PC-3 (cell line): ENCODE data around the gene SMC6. TPM values are rescaled to one million over a fixed set of nuclear protein-coding genes. Genes with fewer than 3 reads are reported as not detected.

ENCODE experiments used
- ATAC-seq: fragments of 200-7000 bp; cut with Tn5 transposase; 2 replicates; pipeline ENCODE4 v1.9.1; 2020; ENCODE audit warnings: mild to moderate bottlenecking, moderate library complexity
- BruUV-seq: library from RNA; stranded (reverse); fragments of 400-500 nt; replicated peaks from 2 replicates; lab custom pipeline; 2021; lab: Mats Ljungman, UMichigan
- CTCF ChIA-PET: fragments of 300-600 bp; sonication (Branson Sonifier 250); formaldehyde crosslinking; loops from one replicate; lab custom pipeline; 2022; ENCODE audit warnings: antibody characterized with exemption; lab: Charles Lee
- POLR2A ChIA-PET: fragments of 300-600 bp; sonication (Branson Sonifier 250); formaldehyde crosslinking; loops from one replicate; lab custom pipeline; 2022; ENCODE audit warnings: antibody characterized with exemption; ENCODE audit not compliant: unreplicated experiment; lab: Charles Lee
- DNase-seq: peaks from one replicate; pipeline ENCODE4 v3.0.0-alpha.2; 2015
- H2AFZ ChIP-seq: fragments of 300-600 bp; sonication (generic); 2 replicates; pipeline ENCODE4 v1.6.0; 2016; ENCODE audit warnings: antibody characterized with exemption, low read length
- H3F3A ChIP-seq: fragments of 300-600 bp; sonication (generic); one replicate; pipeline ENCODE4 v1.6.0; 2017; ENCODE audit warnings: antibody characterized with exemption, low read length, control low read depth, mild to moderate bottlenecking; ENCODE audit not compliant: unreplicated experiment
- H3K27ac ChIP-seq: fragments of 300-600 bp; sonication (generic); 2 replicates; pipeline ENCODE4 v1.5.1; 2016; ENCODE audit warnings: mild to moderate bottlenecking, low read length
- H3K27me3 ChIP-seq: fragments of 300-600 bp; sonication (generic); 2 replicates; pipeline ENCODE4 v1.6.1; 2016; ENCODE audit warnings: low read length, mixed read lengths
- H3K36me3 ChIP-seq: fragments of 300-600 bp; sonication (generic); 2 replicates; pipeline ENCODE4 v1.6.1; 2016; ENCODE audit warnings: low read depth, mixed run types, low read length, mixed read lengths
- H3K4me1 ChIP-seq: fragments of 300-600 bp; sonication (generic); 2 replicates; pipeline ENCODE4 v1.5.1; 2016; ENCODE audit warnings: low read length; ENCODE audit not compliant: insufficient read depth
- H3K4me2 ChIP-seq: fragments of 300-600 bp; sonication (generic); 2 replicates; pipeline ENCODE4 v1.6.0; 2016; ENCODE audit warnings: low read length
- H3K4me3 ChIP-seq: fragments of 300-600 bp; sonication (generic); 2 replicates; pipeline ENCODE4 v1.5.1; 2016; ENCODE audit warnings: mild to moderate bottlenecking, low read length, mixed read lengths
- H3K79me2 ChIP-seq: fragments of 300-600 bp; sonication (generic); 2 replicates; pipeline ENCODE4 v1.6.1; 2017; ENCODE audit warnings: low read length, mixed read lengths
- H3K9ac ChIP-seq: fragments of 300-600 bp; sonication (generic); 2 replicates; pipeline ENCODE4 v1.6.0; 2016; ENCODE audit warnings: mild to moderate bottlenecking, low read length
- H3K9me2 ChIP-seq: fragments of 300-600 bp; sonication (generic); replicated peaks from 2 replicates; pipeline ENCODE4 v1.6.1; 2016; ENCODE audit warnings: mixed run types, low read length, mixed read lengths
- H3K9me3 ChIP-seq: fragments of 300-600 bp; sonication (generic); 2 replicates; pipeline ENCODE4 v1.6.1; 2016; ENCODE audit warnings: low read length, mixed read lengths
- H4K20me1 ChIP-seq: fragments of 300-600 bp; sonication (generic); 2 replicates; pipeline ENCODE4 v1.6.1; 2016; ENCODE audit warnings: low read length, mixed read lengths
- EZH2 ChIP-seq: fragments of 300-600 bp; sonication (generic); IDR thresholded peaks from one replicate; pipeline ENCODE4 v1.6.1; 2017; ENCODE audit warnings: antibody characterized with exemption, mild to moderate bottlenecking, low read length; ENCODE audit not compliant: unreplicated experiment
- EZH2phosphoT487 ChIP-seq: fragments of 300-600 bp; sonication (generic); IDR thresholded peaks from 2 replicates; pipeline ENCODE4 v1.6.1; 2018; ENCODE audit warnings: mild to moderate bottlenecking, antibody characterized with exemption, low read length, borderline replicate concordance
- intact Hi-C: fragments of 100-400 bp; cut with micrococcal nuclease; formaldehyde crosslinking; loops from 2 replicates; pipeline ENCODE4 v1.9.0; 2023
- total RNA-seq: library from RNA; depleted of rRNA; stranded (reverse); fragments of >200 nt; gene quantifications from 2 replicates; pipeline ENCODE4 v1.2.3, GENCODE V29; 2014
- TF ChIP-seq, protein P1 (sequence below): fragments of 300-600 bp; sonication (generic); conservative IDR thresholded peaks from 2 replicates; pipeline ENCODE4 v1.5.1; 2017; ENCODE audit warnings: antibody characterized with exemption, low read depth, mild to moderate bottlenecking, low read length

Gene SMC6
- total RNA-seq, 1 experiment from 2014 or later = 15.6 TPM

- H3K27ac ChIP-seq = peak overlapping the region; percentile 56
- peaks cover 7% of the 10 kb centered on the region; the same call in 1 of the 2 replicates for H3K4me1 ChIP-seq
- H3F3A ChIP-seq = no peaks in the 10 kb centered on the region
- POLR2A ChIA-PET = no interaction called here
- no TSS peak for BruUV-seq
- TF ChIP-seq, protein P1, sequence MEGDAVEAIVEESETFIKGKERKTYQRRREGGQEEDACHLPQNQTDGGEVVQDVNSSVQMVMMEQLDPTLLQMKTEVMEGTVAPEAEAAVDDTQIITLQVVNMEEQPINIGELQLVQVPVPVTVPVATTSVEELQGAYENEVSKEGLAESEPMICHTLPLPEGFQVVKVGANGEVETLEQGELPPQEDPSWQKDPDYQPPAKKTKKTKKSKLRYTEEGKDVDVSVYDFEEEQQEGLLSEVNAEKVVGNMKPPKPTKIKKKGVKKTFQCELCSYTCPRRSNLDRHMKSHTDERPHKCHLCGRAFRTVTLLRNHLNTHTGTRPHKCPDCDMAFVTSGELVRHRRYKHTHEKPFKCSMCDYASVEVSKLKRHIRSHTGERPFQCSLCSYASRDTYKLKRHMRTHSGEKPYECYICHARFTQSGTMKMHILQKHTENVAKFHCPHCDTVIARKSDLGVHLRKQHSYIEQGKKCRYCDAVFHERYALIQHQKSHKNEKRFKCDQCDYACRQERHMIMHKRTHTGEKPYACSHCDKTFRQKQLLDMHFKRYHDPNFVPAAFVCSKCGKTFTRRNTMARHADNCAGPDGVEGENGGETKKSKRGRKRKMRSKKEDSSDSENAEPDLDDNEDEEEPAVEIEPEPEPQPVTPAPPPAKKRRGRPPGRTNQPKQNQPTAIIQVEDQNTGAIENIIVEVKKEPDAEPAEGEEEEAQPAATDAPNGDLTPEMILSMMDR = no peak
- no peak for TF ChIP-seq EZH2
- TF ChIP-seq EZH2phosphoT487 = no peak
- H4K20me1 ChIP-seq = no peaks in the 10 kb centered on the region
- no peaks in the 10 kb centered on the region for H3K79me2 ChIP-seq
- no peak overlapping the region for H2AFZ ChIP-seq
- H3K9me3 ChIP-seq = no peaks in the 10 kb centered on the region
- intact Hi-C loops = no loop called here
- peaks cover 16% of the 10 kb centered on the region; the same call in 1 of the 2 replicates for H3K36me3 ChIP-seq
- no peaks in the 10 kb centered on the region for H3K27me3 ChIP-seq
- no peak overlapping the region for H3K9ac ChIP-seq
- ATAC-seq = peak; percentile 46; the same call in 1 of the 2 replicates
- H3K9me2 ChIP-seq = no peaks in the 10 kb centered on the region
- CTCF ChIA-PET = interaction anchor here (0.6 kb wide), 1 partner anchor 15 kb away, joined by 3 read pairs; no protein-coding TSS in a partner anchor
- H3K4me3 ChIP-seq = no peak overlapping the region
- peak; percentile 15 for DNase-seq
- H3K4me2 ChIP-seq = no peak overlapping the region
Observed at GRCh38 chr2:17736989-17737388, 16.6 kb downstream of the SMC6 start.

DNA sequence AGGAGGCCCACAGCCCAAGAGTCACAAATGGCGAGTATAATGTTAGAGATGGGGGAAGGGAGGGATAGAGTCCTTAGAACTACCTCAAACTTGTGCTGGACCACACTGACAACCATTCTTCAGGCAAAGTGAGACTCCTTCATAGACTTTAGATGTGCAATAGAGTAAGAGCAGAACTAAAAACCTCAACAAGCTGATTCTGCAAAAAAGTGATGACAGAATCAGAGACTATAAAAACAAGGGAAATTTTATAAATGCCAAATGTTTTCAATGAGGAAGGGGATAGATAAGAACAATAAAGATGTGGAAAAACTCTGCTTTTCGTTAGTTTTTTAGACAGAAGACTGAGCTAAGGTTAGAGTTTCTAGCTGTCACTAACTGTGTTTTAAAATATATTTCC is 17.7 kb downstream of the SMC6 start:
- no peaks in the 10 kb centered on the region for H3K27me3 ChIP-seq
- H3K9me2 ChIP-seq = no peaks in the 10 kb centered on the region
- H3K4me1 ChIP-seq = peaks cover 7% of the 10 kb centered on the region; the same call in 1 of the 2 replicates
- DNase-seq = no peak
- H4K20me1 ChIP-seq = no peaks in the 10 kb centered on the region
- no peak overlapping the region for H3K4me2 ChIP-seq
- H3K4me3 ChIP-seq = no peak overlapping the region
- intact Hi-C loops = no loop called here
- H2AFZ ChIP-seq = no peak overlapping the region
- no peaks in the 10 kb centered on the region for H3K9me3 ChIP-seq
- ChIA-PET POLR2A (no interaction called here), CTCF (no interaction called here)
- H3K27ac ChIP-seq = no peak overlapping the region
- TF ChIP-seq EZH2phosphoT487 = no peak
- TF ChIP-seq EZH2 = no peak
- TF ChIP-seq, protein P1 = no peak
- H3K9ac ChIP-seq = no peak overlapping the region
- H3K36me3 ChIP-seq = peaks cover 16% of the 10 kb centered on the region; the same call in 1 of the 2 replicates
- H3K79me2 ChIP-seq = no peaks in the 10 kb centered on the region
- no peak for ATAC-seq
- BruUV-seq = no TSS peak
- no peaks in the 10 kb centered on the region for H3F3A ChIP-seq

DNA sequence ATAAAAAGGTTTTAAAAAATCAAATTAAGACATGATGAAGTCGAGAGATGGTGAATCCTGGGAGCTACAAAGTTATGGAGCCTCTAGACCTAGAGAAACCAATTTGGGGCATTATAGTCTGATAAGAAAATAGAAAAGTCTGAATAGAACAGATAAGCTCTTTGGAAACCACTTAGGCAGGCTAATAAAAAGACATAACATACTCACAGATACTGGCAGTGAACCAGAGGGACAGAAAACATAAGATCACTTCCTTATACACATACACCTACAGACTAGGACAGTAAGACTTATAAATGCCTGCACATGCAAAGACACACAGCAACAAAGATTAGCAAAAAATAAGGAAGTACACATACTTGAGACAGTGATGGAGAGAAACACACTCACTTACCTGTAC is 20.0 kb downstream of the SMC6 start:
- Histone ChIP-seq H3F3A (no peaks in the 10 kb centered on the region), H3K36me3 (peaks cover 11% of the 10 kb centered on the region; the same call in 1 of the 2 replicates), H3K9me2 (no peaks in the 10 kb centered on the region), H3K9me3 (no peaks in the 10 kb centered on the region), H3K9ac (no peak overlapping the region), H2AFZ (no peak overlapping the region), H3K4me3 (no peak overlapping the region), H3K4me2 (no peak overlapping the region), H3K4me1 (peaks cover 7% of the 10 kb centered on the region; the same call in 1 of the 2 replicates), H4K20me1 (no peaks in the 10 kb centered on the region), H3K27me3 (no peaks in the 10 kb centered on the region), H3K79me2 (no peaks in the 10 kb centered on the region), H3K27ac (no peak overlapping the region)
- ChIA-PET POLR2A (no interaction called here), CTCF (no interaction called here)
- no peak for DNase-seq
- no TSS peak for BruUV-seq
- no peak for ATAC-seq
- TF ChIP-seq, protein P1 = no peak
- no peak for TF ChIP-seq EZH2phosphoT487
- TF ChIP-seq EZH2 = no peak
- intact Hi-C loops = no loop called here
